H1 (cell line): ENCODE measurements around the gene RNF10. TPM values are rescaled to one million over a fixed set of nuclear protein-coding genes. Genes with fewer than 3 reads are reported as not detected.

Source experiments
- CTCF ChIA-PET: fragments of 300-600 bp; sonication (Branson Sonifier 250); formaldehyde crosslinking; loops from one replicate; lab custom pipeline; 2021; ENCODE audit not compliant: partially characterized antibody; lab: Charles Lee
- POLR2A ChIA-PET: fragments of 300-600 bp; sonication (Branson Sonifier 250); formaldehyde crosslinking; loops from one replicate; lab custom pipeline; 2021; ENCODE audit warnings: inconsistent platforms; ENCODE audit not compliant: partially characterized antibody; lab: Charles Lee
- DNase-seq, 2 experiments: peaks; one replicate each; pipeline versions ENCODE4 v3.0.0 to v3.0.0-alpha.2; 2010 to 2022; ENCODE audit warnings: low spot score in 2 of 2, low read depth in 1 of 2, mixed read lengths in 1 of 2
- FAIRE-seq: peaks from 2 replicates; lab custom pipeline; 2011; peaks lifted over from hg19 to GRCh38; lab: Jason Lieb, UNC
- H2AFZ ChIP-seq: 2 replicates; pipeline ENCODE4 v1.8.1; 2012; ENCODE audit warnings: low read length, inconsistent platforms
- H2AK5ac ChIP-seq: 2 replicates; pipeline ENCODE4 v1.6.1; 2013; ENCODE audit warnings: low read depth, low read length
- H2BK120ac ChIP-seq: replicated peaks from 2 replicates; pipeline ENCODE3; 2013; ENCODE audit warnings: low read depth, low read length, inconsistent platforms
- H2BK12ac ChIP-seq: 2 replicates; pipeline ENCODE4 v1.6.1; 2013; ENCODE audit warnings: low read depth, low read length
- H2BK15ac ChIP-seq: 2 replicates; pipeline ENCODE4 v1.6.1; 2013; ENCODE audit warnings: low read length
- H2BK20ac ChIP-seq: 2 replicates; pipeline ENCODE4 v1.6.1; 2013; ENCODE audit warnings: low read length
- H2BK5ac ChIP-seq: 2 replicates; pipeline ENCODE4 v1.6.1; 2013; ENCODE audit warnings: low read depth, low read length
- H3K14ac ChIP-seq: 2 replicates; pipeline ENCODE4 v1.6.1; 2013; ENCODE audit warnings: inconsistent platforms; ENCODE audit not compliant: insufficient read length
- H3K18ac ChIP-seq: 2 replicates; pipeline ENCODE4 v1.6.1; 2013; ENCODE audit warnings: low read length; ENCODE audit errors: extremely low read depth
- H3K23ac ChIP-seq: 2 replicates; pipeline ENCODE4 v1.6.1; 2013; ENCODE audit warnings: inconsistent platforms; ENCODE audit not compliant: insufficient read length
- H3K23me2 ChIP-seq: 2 replicates; pipeline ENCODE4 v1.6.1; 2013; ENCODE audit warnings: low read depth, low read length
- H3K27ac ChIP-seq: 2 replicates; pipeline ENCODE4 v1.6.1; 2011; ENCODE audit warnings: low read depth, low read length, inconsistent platforms
- H3K27me3 ChIP-seq, 4 experiments: replicated peaks in 1 of 4; 1 replicate in 1 of 4; 2 replicates in 3 of 4; pipeline versions ENCODE4 v1.6.1 to v1.8.1; 2011 to 2013; ENCODE audit warnings: low read length in 3 of 4, mild to moderate bottlenecking in 3 of 4, inconsistent platforms in 2 of 4, mixed read lengths in 2 of 4, moderate library complexity in 1 of 4; ENCODE audit not compliant: control insufficient read depth in 3 of 4, insufficient read depth in 3 of 4; ENCODE audit errors: extremely low read depth in 1 of 4
- H3K36me3 ChIP-seq, 4 experiments: 2 replicates each; pipeline versions ENCODE4 v1.6.1 to v1.8.1; 2011 to 2013; ENCODE audit warnings: mild to moderate bottlenecking in 4 of 4, low read length in 3 of 4, moderate library complexity in 2 of 4, control low read depth in 1 of 4, inconsistent platforms in 1 of 4; ENCODE audit not compliant: insufficient read depth in 4 of 4, control insufficient read depth in 2 of 4
- H3K4ac ChIP-seq: replicated peaks from 2 replicates; pipeline ENCODE3; 2013; ENCODE audit warnings: low read length, low read depth, mixed read lengths, inconsistent platforms; ENCODE audit not compliant: insufficient read length
- H3K4me1 ChIP-seq, 4 experiments: replicated peaks in 1 of 4; 1 replicate in 1 of 4; 2 replicates in 3 of 4; pipeline versions ENCODE4 v1.6.1 to v1.8.1; 2011 to 2013; ENCODE audit warnings: low read length in 3 of 4, inconsistent platforms in 2 of 4, mixed read lengths in 1 of 4; ENCODE audit not compliant: insufficient read depth in 4 of 4, control insufficient read depth in 3 of 4
- H3K4me2 ChIP-seq, 2 experiments: 2 replicates each; pipeline versions ENCODE4 v1.6.1 to v1.8.1; 2011 to 2013; ENCODE audit warnings: low read depth in 2 of 2, low read length in 2 of 2, control low read depth in 1 of 2, inconsistent platforms in 1 of 2, mild to moderate bottlenecking in 1 of 2; ENCODE audit not compliant: insufficient read depth in 1 of 2
- H3K4me3 ChIP-seq, 4 experiments: fragments of 200-600, 300-600 bp in 1 of 4; sonication (generic), shearing (Covaris generic), sonication (Bioruptor Twin) in 1 of 4; 2 replicates each; pipeline versions ENCODE4 v1.5.1 to v1.8.1; 2011 to 2016; ENCODE audit warnings: low read length in 4 of 4, low read depth in 3 of 4, control low read depth in 2 of 4, inconsistent platforms in 2 of 4, mild to moderate bottlenecking in 2 of 4, mixed read lengths in 1 of 4, moderate library complexity in 1 of 4; ENCODE audit not compliant: insufficient read depth in 2 of 4; ENCODE audit errors: extremely low read depth in 1 of 4
- H3K56ac ChIP-seq: replicated peaks from 2 replicates; pipeline ENCODE3; 2013; ENCODE audit warnings: low read depth, mild to moderate bottlenecking, mixed read lengths, low read length, inconsistent platforms; ENCODE audit not compliant: insufficient read length
- H3K79me1 ChIP-seq: 2 replicates; pipeline ENCODE4 v1.6.1; 2013; ENCODE audit warnings: low read depth, low read length, control low read depth
- H3K79me2 ChIP-seq, 2 experiments: 2 replicates each; pipeline versions ENCODE4 v1.6.1 to v1.8.1; 2012 to 2013; ENCODE audit warnings: low read length in 2 of 2, mild to moderate bottlenecking in 2 of 2, inconsistent platforms in 1 of 2; ENCODE audit not compliant: insufficient read depth in 2 of 2, control insufficient read depth in 1 of 2
- H3K9ac ChIP-seq, 4 experiments: replicated peaks in 1 of 4; 1 replicate in 1 of 4; 2 replicates in 3 of 4; pipeline versions ENCODE4 v1.6.1 to v1.8.1; 2011 to 2013; ENCODE audit warnings: low read depth in 3 of 4, low read length in 3 of 4, control low read depth in 2 of 4, mild to moderate bottlenecking in 2 of 4, moderate library complexity in 2 of 4, inconsistent platforms in 1 of 4; ENCODE audit errors: extremely low read depth in 1 of 4
- H3K9me3 ChIP-seq, 2 experiments: 2 replicates each; pipeline versions ENCODE4 v1.6.1 to v1.8.1; 2012 to 2013; ENCODE audit warnings: mild to moderate bottlenecking in 2 of 2, moderate library complexity in 2 of 2, control low read depth in 1 of 2, inconsistent platforms in 1 of 2, low read depth in 1 of 2, low read length in 1 of 2, mixed read lengths in 1 of 2; ENCODE audit not compliant: insufficient read depth in 2 of 2
- H4K20me1 ChIP-seq, 2 experiments: replicated peaks in 1 of 2; 2 replicates each; pipeline versions ENCODE3 to v1.8.1; 2011 to 2013; ENCODE audit warnings: inconsistent platforms in 2 of 2, low read length in 2 of 2, mild to moderate bottlenecking in 1 of 2; ENCODE audit not compliant: insufficient read depth in 2 of 2, control insufficient read depth in 1 of 2
- H4K5ac ChIP-seq: 2 replicates; pipeline ENCODE4 v1.6.1; 2013; ENCODE audit warnings: low read length, low read depth, mixed read lengths, inconsistent platforms; ENCODE audit not compliant: insufficient read length
- H4K8ac ChIP-seq: 2 replicates; pipeline ENCODE4 v1.8.0; 2013; ENCODE audit warnings: mild to moderate bottlenecking, moderate library complexity, low read length, inconsistent platforms; ENCODE audit not compliant: insufficient read depth; ENCODE audit errors: extremely low read depth
- H4K91ac ChIP-seq: replicated peaks from 2 replicates; pipeline ENCODE3; 2013; ENCODE audit warnings: low read length, mixed read lengths, inconsistent platforms; ENCODE audit not compliant: insufficient read length
- CHD2 ChIP-seq: IDR thresholded peaks from 2 replicates; pipeline ENCODE4 v1.6.1; 2012; ENCODE audit warnings: low read length, improper control_type of control experiment
- EP300 ChIP-seq, 2 experiments: IDR thresholded peaks; 1 replicate in 1 of 2; 2 replicates in 1 of 2; pipeline ENCODE4 v1.6.1; 2011 to 2012; ENCODE audit warnings: low read depth in 2 of 2, low read length in 2 of 2, mild to moderate bottlenecking in 2 of 2, borderline replicate concordance in 1 of 2, inconsistent platforms in 1 of 2, moderate library complexity in 1 of 2
- MAX ChIP-seq: IDR thresholded peaks from 2 replicates; pipeline ENCODE4 v1.6.1; 2012; ENCODE audit warnings: inconsistent platforms
- USF2 ChIP-seq: IDR thresholded peaks from 2 replicates; pipeline ENCODE4 v1.6.1; 2011; ENCODE audit warnings: low read length, improper control_type of control experiment
- WGBS, 2 experiments: shearing (Covaris generic) in 1 of 2; methylation state at CpG; one replicate each; pipeline versions ENCODE4 v1.1.6 to v1.1.7; 2013 to 2015; ENCODE audit warnings: low lambda C conversion rate in 2 of 2, mixed read lengths in 2 of 2, inconsistent platforms in 1 of 2, low coverage in 1 of 2, missing lambda C conversion rate in 1 of 2; ENCODE audit not compliant: insufficient replicate concordance in 2 of 2, insufficient coverage in 1 of 2, insufficient read length in 1 of 2; ENCODE audit errors: extremely low coverage in 1 of 2, missing lambda C conversion rate in 1 of 2; 5-methylcytosine and 5-hydroxymethylcytosine counted together
- polyA plus RNA-seq, 7 experiments: library from polyadenylated mRNA; depleted of rRNA in 3 of 7; stranded (reverse) in 5 of 7; unstranded in 2 of 7; fragments of >200 nt in 5 of 7; fragments of 200-250 nt in 2 of 7; gene quantifications; 1 replicate in 5 of 7; 2 replicates in 1 of 7; 4 replicates in 1 of 7; pipeline versions ENCODE4 v1.2.1 to v1.2.3, GENCODE V29; 2011 to 2013; ENCODE audit warnings: missing spikeins in 2 of 7, mixed read lengths in 2 of 7
- total RNA-seq: library from RNA; stranded (reverse); fragmentation: NEBNext Ultra II Directional; extraction: Animal tissue kit (Norgen Biotek cat#: 25700); gene quantifications from 2 replicates; pipeline ENCODE4 v1.2.1, GENCODE V29; 2021

The RNF10 gene
- total and polyA plus RNA-seq, 2 of the 8 experiments (the other 6 are each of a cell fraction or from before 2014, with no cell fraction given): 71.6 to 171 TPM

GRCh38 chr12:120571299-120571698, 37.1 kb downstream of the RNF10 start:
- no peak overlapping the region for H2BK15ac ChIP-seq
- H3K27ac ChIP-seq: no peak overlapping the region
- no peaks in the 10 kb centered on the region; a peak in 1 of 7 replicates for H3K4me1 ChIP-seq
- H3K4ac ChIP-seq: no peak overlapping the region
- no peak overlapping the region for H3K14ac ChIP-seq
- no peaks in the 10 kb centered on the region for H3K79me2 ChIP-seq
- H2BK120ac ChIP-seq: no peak overlapping the region
- no peaks in the 10 kb centered on the region for H3K27me3 ChIP-seq
- no peak overlapping the region for H2BK12ac ChIP-seq
- H2AK5ac ChIP-seq: no peak overlapping the region
- no peaks in the 10 kb centered on the region for H3K79me1 ChIP-seq
- no peak overlapping the region for H4K5ac ChIP-seq
- no peak overlapping the region for H2BK5ac ChIP-seq
- no peak for FAIRE-seq
- ChIA-PET CTCF (interaction anchor here (0.6 to 1.4 kb wide), 4 partner anchors 10 to 1565 kb away, joined by 3 to 5 read pairs (median 3); partner anchors contain the start of gene POP5), POLR2A (interaction anchor here (0.6 to 2.9 kb wide), 6 partner anchors 9 to 115 kb away, joined by 3 to 20 read pairs (median 4); partner anchors contain the start of genes COQ5 and POP5)
- DNase-seq: no peak
- no peak overlapping the region for H3K23ac ChIP-seq
- peaks cover 29 to 79% (median 56%) of the 10 kb centered on the region in 4 experiments for H3K36me3 ChIP-seq
- 81% methylated on average over 5 of the region's 5 CpGs; no CpG with 5 or more reads in 1 of the 2 experiments for WGBS, 2 experiments
- no peak overlapping the region for H3K56ac ChIP-seq
- H3K9me3 ChIP-seq: no peaks in the 10 kb centered on the region
- H2BK20ac ChIP-seq: no peak overlapping the region
- no peak overlapping the region; the same call in 1 of the 2 replicates for H4K8ac ChIP-seq
- H2AFZ ChIP-seq: no peak overlapping the region
- no peak overlapping the region for H3K9ac ChIP-seq
- H3K4me3 ChIP-seq: no peak overlapping the region
- no peak overlapping the region for H3K4me2 ChIP-seq
- no peaks in the 10 kb centered on the region for H3K23me2 ChIP-seq
- H3K18ac ChIP-seq: no peak overlapping the region
- H4K91ac ChIP-seq: no peak overlapping the region
- peaks cover 0 to 3% of the 10 kb centered on the region in 2 experiments for H4K20me1 ChIP-seq
- TF ChIP-seq MAX (no peak), EP300 (IDR thresholded peaks at IDR 0.05; ENCODE audit: borderline replicate concordance in 1 of 2, low read depth in 2 of 2, low read length in 2 of 2) (no peak), USF2 (no peak), CHD2 (no peak)
